IMR-90 (cell line): Measurements from ENCODE around the gene ZNF248. TPM values are rescaled to one million over a fixed set of nuclear protein-coding genes. Genes with fewer than 3 reads are reported as not detected.

Experiments
- ATAC-seq: fragments of 200-7000 bp; cut with Tn5 transposase; 2 replicates; pipeline ENCODE4 v1.9.1; 2020; ENCODE audit warnings: low read depth, mild to moderate bottlenecking, moderate library complexity
- BruUV-seq: library from RNA; stranded (reverse); fragments of 400-500 nt; replicated peaks from 2 replicates; lab custom pipeline; 2021; lab: Mats Ljungman, UMichigan
- CTCF ChIA-PET: fragments of 300-600 bp; formaldehyde crosslinking; extraction: SDS; loops from one replicate; lab custom pipeline; 2021; ENCODE audit warnings: antibody characterized with exemption; lab: Yijun Ruan, JAX
- POLR2A ChIA-PET: fragments of 300-600 bp; sonication (Branson Sonifier 250); formaldehyde crosslinking; loops from one replicate; lab custom pipeline; 2022; ENCODE audit warnings: antibody characterized with exemption; ENCODE audit not compliant: unreplicated experiment; lab: Charles Lee
- DNase-seq: peaks from one replicate; pipeline ENCODE4 v3.0.0; 2013
- H2AFZ ChIP-seq: replicated peaks from 2 replicates; pipeline ENCODE3; 2013; ENCODE audit warnings: low read length, mild to moderate bottlenecking; ENCODE audit not compliant: poor library complexity
- H2AK5ac ChIP-seq: 2 replicates; pipeline ENCODE4 v1.6.1; 2013; ENCODE audit warnings: low read depth, low read length, inconsistent platforms
- H2AK9ac ChIP-seq: replicated peaks from 2 replicates; pipeline ENCODE3; 2013; ENCODE audit warnings: mild to moderate bottlenecking, low read depth, low read length, moderate library complexity; ENCODE audit not compliant: poor library complexity
- H2BK120ac ChIP-seq: 2 replicates; pipeline ENCODE4 v1.6.1; 2013; ENCODE audit warnings: low read depth, low read length, inconsistent platforms
- H2BK15ac ChIP-seq: 3 replicates; pipeline ENCODE4 v1.6.1; 2013; ENCODE audit warnings: low read depth, low read length, inconsistent platforms
- H2BK20ac ChIP-seq: 2 replicates; pipeline ENCODE4 v1.6.1; 2013; ENCODE audit warnings: low read depth, mild to moderate bottlenecking, inconsistent platforms, low read length, moderate library complexity
- H2BK5ac ChIP-seq: 2 replicates; pipeline ENCODE4 v1.6.1; 2013; ENCODE audit warnings: mild to moderate bottlenecking, low read depth, low read length, inconsistent platforms; ENCODE audit not compliant: poor library complexity, severe bottlenecking
- H3K14ac ChIP-seq: replicated peaks from 2 replicates; pipeline ENCODE4 v1.6.1; 2013; ENCODE audit warnings: low read depth, low read length, inconsistent platforms
- H3K18ac ChIP-seq: 2 replicates; pipeline ENCODE4 v1.6.1; 2013; ENCODE audit warnings: low read depth, low read length, control low read depth
- H3K23ac ChIP-seq: 2 replicates; pipeline ENCODE4 v1.6.1; 2013; ENCODE audit warnings: low read depth, low read length, inconsistent platforms
- H3K27ac ChIP-seq: 2 replicates; pipeline ENCODE4 v1.5.1; 2013; ENCODE audit warnings: mild to moderate bottlenecking, control low read depth, low read length; ENCODE audit not compliant: insufficient read depth
- H3K27me3 ChIP-seq: 2 replicates; pipeline ENCODE4 v1.6.1; 2013; ENCODE audit warnings: low read length; ENCODE audit not compliant: control insufficient read depth, insufficient read depth
- H3K36me3 ChIP-seq: 2 replicates; pipeline ENCODE4 v1.6.1; 2013; ENCODE audit warnings: low read length, mixed read lengths; ENCODE audit not compliant: control insufficient read depth, insufficient read depth
- H3K4ac ChIP-seq: 2 replicates; pipeline ENCODE4 v1.6.1; 2013; ENCODE audit warnings: low read depth, low read length, inconsistent platforms
- H3K4me1 ChIP-seq: 2 replicates; pipeline ENCODE4 v1.6.1; 2013; ENCODE audit warnings: low read length, mixed read lengths; ENCODE audit not compliant: control insufficient read depth, insufficient read depth
- H3K4me2 ChIP-seq: 2 replicates; pipeline ENCODE4 v1.6.1; 2013; ENCODE audit warnings: low read depth, mild to moderate bottlenecking, control low read depth, low read length, moderate library complexity
- H3K4me3 ChIP-seq: 2 replicates; pipeline ENCODE4 v1.5.1; 2013; ENCODE audit warnings: low read depth, mild to moderate bottlenecking, control low read depth, low read length, moderate library complexity; ENCODE audit not compliant: insufficient read depth
- H3K56ac ChIP-seq: 2 replicates; pipeline ENCODE4 v1.6.1; 2013; ENCODE audit warnings: low read length, inconsistent platforms; ENCODE audit not compliant: insufficient read depth; ENCODE audit errors: extremely low read depth
- H3K79me1 ChIP-seq, 2 experiments: 2 replicates each; pipeline ENCODE4 v1.6.1; 2013; ENCODE audit warnings: low read length in 2 of 2, inconsistent platforms in 1 of 2, low read depth in 1 of 2
- H3K9ac ChIP-seq: 2 replicates; pipeline ENCODE4 v1.6.1; 2013; ENCODE audit warnings: low read depth, low read length, control low read depth
- H3K9me1 ChIP-seq: 2 replicates; pipeline ENCODE4 v1.6.1; 2013; ENCODE audit warnings: low read length, inconsistent platforms; ENCODE audit not compliant: insufficient read depth
- H3K9me3 ChIP-seq: 2 replicates; pipeline ENCODE4 v1.6.1; 2013; ENCODE audit warnings: low read length; ENCODE audit not compliant: control insufficient read depth, insufficient read depth
- H4K20me1 ChIP-seq: 2 replicates; pipeline ENCODE4 v1.6.1; 2013; ENCODE audit warnings: low read length, inconsistent platforms; ENCODE audit not compliant: insufficient read depth
- H4K5ac ChIP-seq: 2 replicates; pipeline ENCODE4 v1.6.1; 2013; ENCODE audit warnings: mild to moderate bottlenecking, low read depth, low read length, control low read depth
- H4K8ac ChIP-seq, 2 experiments: 2 replicates each; pipeline ENCODE4 v1.6.1; 2013; ENCODE audit warnings: low read depth in 2 of 2, low read length in 2 of 2, control low read depth in 1 of 2, inconsistent platforms in 1 of 2
- H4K91ac ChIP-seq: 2 replicates; pipeline ENCODE4 v1.6.1; 2013; ENCODE audit warnings: low read depth, low read length, inconsistent platforms; ENCODE audit not compliant: insufficient read depth
- CEBPB ChIP-seq: IDR thresholded peaks from 2 replicates; pipeline ENCODE4 v1.6.1; 2012; ENCODE audit warnings: low read depth, low read length, improper control_type of control experiment
- ELK1 ChIP-seq: fragments of 150-350 bp; IDR thresholded peaks from 2 replicates; pipeline ENCODE4 v1.6.1; 2016; ENCODE audit warnings: low read depth, mild to moderate bottlenecking, low read length, moderate library complexity, borderline replicate concordance
- WGBS, 2 experiments: methylation state at CpG; one replicate each; pipeline versions ENCODE4 v1.1.5 to v1.1.7; 2013; ENCODE audit warnings: missing lambda C conversion rate in 2 of 2; ENCODE audit not compliant: insufficient read length in 1 of 2; ENCODE audit errors: extremely low coverage in 2 of 2; 5-methylcytosine and 5-hydroxymethylcytosine counted together
- dilution Hi-C: fragments of 300-500 bp; cut with HindIII; formaldehyde crosslinking; loops from one replicate; pipeline ENCODE4 v1.14.3; 2018; ENCODE audit warnings: low sequenced_read_pairs; ENCODE audit not compliant: unreplicated experiment
- in situ Hi-C: fragments of 300-500 bp; cut with MboI; formaldehyde crosslinking; loops from 3 replicates; pipeline ENCODE4 v1.14.3; 2019; ENCODE audit warnings: low sequenced_read_pairs, inconsistent platforms, mixed read lengths
- intact Hi-C: fragments of 100-400 bp; cut with micrococcal nuclease; formaldehyde crosslinking; loops from 2 replicates; pipeline ENCODE4 v1.10.0; 2022
- polyA plus RNA-seq, 3 experiments: library from polyadenylated mRNA; depleted of rRNA; stranded (reverse); fragments of >200 nt; gene quantifications; 2 replicates each; pipeline ENCODE4 v1.2.3, GENCODE V29; 2012; ENCODE audit warnings: low replicate concordance in 1 of 3
- total RNA-seq: library from RNA; depleted of rRNA; stranded (reverse); fragments of >200 nt; gene quantifications from 2 replicates; pipeline ENCODE4 v1.2.3, GENCODE V29; 2012
- TF ChIP-seq, protein P1 (sequence below): fragments of 150-350 bp; IDR thresholded peaks from 2 replicates; pipeline ENCODE4 v1.6.1; 2017; ENCODE audit warnings: mild to moderate bottlenecking, antibody characterized with exemption, low read length, low read depth

Gene ZNF248
- total and polyA plus RNA-seq, 2 of the 4 experiments (the other 2 are of a cell fraction), result 5.1 to 5.7 TPM

DNA sequence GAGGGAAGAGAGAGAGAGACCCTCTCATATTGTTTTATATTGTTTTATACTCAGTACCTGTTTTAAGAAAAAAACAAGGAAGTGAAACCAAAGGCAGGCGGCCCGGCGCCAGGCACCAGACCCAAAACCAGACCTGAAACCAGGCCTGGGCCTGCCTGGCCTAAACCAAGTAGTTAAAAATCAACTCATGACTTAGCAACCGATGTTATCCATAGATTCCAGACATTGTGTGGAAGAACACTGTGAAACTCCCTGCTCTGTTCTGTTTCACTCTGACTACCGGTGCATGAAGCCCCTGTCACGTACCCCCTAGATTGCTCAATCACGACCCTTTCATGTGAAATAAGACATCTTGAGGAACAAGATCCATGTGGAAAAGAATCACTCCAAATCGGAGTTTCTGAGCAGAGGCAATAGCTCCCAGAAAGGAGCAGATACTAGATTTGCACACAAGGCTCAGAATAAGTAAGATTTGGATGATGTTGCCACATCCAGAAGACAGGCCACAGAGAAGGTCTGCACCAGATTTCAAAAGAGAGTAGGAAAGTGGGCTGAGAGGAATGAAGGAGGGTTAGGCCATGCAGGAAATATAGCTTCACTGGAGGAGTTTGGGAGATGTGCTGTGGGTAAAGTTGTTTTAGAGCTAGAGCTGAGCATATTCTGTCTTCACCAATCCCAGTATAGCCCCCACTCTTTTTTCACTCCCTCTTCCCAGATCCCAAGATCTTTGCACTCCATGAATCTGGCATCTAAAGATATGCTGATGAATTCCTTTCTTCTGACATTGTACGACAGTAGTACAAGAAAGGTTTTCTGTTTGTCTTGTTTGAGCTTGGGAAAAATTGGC is 8.8 kb upstream of the ZNF248 start:
- Histone ChIP-seq H3K14ac (no peak overlapping the region), H3K27me3 (no peaks in the 10 kb centered on the region), H4K5ac (peak overlapping the region; percentile 42; the same call in 1 of the 2 replicates), H2BK15ac (no peak overlapping the region), H3K9me1 (no peaks in the 10 kb centered on the region), H2AK9ac (no peak overlapping the region), H3K36me3 (no peaks in the 10 kb centered on the region), H3K23ac (no peak overlapping the region), H3K18ac (no peak overlapping the region), H2BK20ac (no peak overlapping the region), H3K4me2 (no peak overlapping the region), H2BK120ac (no peak overlapping the region), H2BK5ac (no peak overlapping the region), H3K4ac (no peak overlapping the region), H3K4me1 (no peaks in the 10 kb centered on the region), H3K56ac (no peak overlapping the region), H3K27ac (no peak overlapping the region), H4K20me1 (no peaks in the 10 kb centered on the region), H3K4me3 (no peak overlapping the region), H4K8ac (peak overlapping the region in 1 of 2 experiments; percentile 14; a peak in 1 of 4 replicates), H3K9ac (no peak overlapping the region), H2AFZ (no peak overlapping the region), H3K9me3 (no peaks in the 10 kb centered on the region), H2AK5ac (no peak overlapping the region), H4K91ac (no peak overlapping the region), H3K79me1 (no peaks in the 10 kb centered on the region)
- no TSS peak for BruUV-seq
- no peak for DNase-seq
- intact Hi-C loops (no loop called here), in situ Hi-C loops (no loop called here), dilution Hi-C loops (no loop called here)
- 0 out of 2 replicates have a peak, but pooled peaks have one; percentile 16 for TF ChIP-seq CEBPB
- TF ChIP-seq, protein P1, sequence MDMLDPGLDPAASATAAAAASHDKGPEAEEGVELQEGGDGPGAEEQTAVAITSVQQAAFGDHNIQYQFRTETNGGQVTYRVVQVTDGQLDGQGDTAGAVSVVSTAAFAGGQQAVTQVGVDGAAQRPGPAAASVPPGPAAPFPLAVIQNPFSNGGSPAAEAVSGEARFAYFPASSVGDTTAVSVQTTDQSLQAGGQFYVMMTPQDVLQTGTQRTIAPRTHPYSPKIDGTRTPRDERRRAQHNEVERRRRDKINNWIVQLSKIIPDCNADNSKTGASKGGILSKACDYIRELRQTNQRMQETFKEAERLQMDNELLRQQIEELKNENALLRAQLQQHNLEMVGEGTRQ, result no peak
- no peak for TF ChIP-seq ELK1
- ChIA-PET CTCF (no interaction called here), POLR2A (interaction anchor here (0.6 kb wide), 1 partner anchor 23 kb away, joined by 4 read pairs; no protein-coding TSS in a partner anchor)
- ATAC-seq, result no peak
- no CpG with 5 or more reads among the region's 9 CpGs for WGBS, 2 experiments
